ENCODE results near the gene TTYH3.

Gene TTYH3

DNA sequence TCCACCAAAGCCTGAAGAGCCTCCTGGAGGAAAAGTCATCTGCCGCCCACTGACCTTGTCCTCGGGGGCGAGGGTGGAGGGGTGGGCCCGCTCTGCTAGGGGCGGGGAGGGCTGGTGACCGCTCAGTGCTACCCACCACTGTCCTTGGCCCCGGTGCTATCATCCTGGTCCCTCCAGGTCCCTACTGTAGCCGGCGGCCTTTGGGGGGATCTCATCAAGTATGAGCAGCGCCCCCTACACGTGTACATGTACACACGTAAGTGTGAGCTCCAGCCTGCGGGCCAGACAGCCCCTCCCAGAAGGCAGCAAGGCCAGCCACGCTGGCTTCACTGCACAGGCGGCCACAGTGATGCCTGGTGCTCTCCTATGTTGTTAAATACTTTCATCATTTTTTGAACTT lies 19.6 kb downstream of the TTYH3 start:
- DNase-seq: no peak

DNA sequence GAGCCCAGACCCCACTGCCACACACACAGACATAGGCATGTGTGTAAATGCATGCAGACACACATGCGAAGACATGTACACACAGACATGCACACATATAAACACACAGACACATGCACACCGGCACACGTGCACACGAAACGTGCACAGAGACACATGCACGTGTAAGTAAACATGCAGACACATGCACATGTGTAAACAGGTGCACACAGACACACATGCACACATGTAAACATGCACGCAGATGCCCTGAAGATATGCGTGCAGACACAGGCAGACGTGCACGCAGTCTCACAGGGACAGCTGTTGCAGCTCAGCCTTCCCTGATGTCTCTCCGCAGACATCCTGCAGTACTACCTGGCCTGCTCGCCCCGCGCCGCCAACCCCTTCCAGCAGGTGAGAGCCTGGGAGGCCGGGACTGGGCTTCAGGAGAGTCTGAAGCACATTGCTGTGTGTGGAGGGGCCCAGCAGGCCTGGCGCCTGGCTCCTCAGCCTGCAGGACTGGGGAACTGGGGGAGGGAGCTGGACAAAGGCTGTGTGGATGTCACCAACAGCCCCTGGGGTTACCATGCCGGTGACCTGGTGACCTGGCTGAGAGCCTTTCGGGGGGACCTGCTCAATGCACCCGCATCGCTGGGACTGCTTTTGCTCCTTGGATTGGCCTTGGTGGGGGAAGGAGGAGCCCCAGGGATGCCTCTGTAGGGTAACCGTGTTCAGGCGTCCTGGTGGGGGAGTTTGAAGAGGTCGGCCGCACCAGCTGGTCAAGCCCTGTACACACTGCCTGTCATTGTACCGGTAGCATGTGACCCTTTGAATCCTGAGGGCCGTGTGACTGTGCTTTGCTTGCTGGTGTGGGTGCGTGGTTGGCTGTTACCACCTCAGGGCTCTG lies 20.3 kb downstream of the TTYH3 start:
- no peak for DNase-seq

DNA sequence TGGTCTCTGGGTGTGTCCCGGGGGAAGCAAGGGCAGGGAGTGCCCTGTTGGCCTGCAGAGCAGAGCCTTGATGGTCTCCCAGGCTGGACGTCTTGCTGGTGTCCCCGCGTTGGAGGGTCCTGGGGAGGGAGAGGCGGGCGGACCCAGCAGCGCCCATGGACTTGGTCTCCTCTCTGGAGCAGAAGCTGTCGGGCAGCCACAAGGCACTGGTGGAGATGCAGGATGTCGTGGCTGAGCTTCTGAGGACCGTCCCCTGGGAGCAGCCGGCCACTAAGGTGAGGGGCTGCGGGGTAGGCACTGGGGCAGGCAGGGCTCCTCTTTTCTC lies 20.9 kb downstream of the TTYH3 start:
- no peak for DNase-seq

DNA sequence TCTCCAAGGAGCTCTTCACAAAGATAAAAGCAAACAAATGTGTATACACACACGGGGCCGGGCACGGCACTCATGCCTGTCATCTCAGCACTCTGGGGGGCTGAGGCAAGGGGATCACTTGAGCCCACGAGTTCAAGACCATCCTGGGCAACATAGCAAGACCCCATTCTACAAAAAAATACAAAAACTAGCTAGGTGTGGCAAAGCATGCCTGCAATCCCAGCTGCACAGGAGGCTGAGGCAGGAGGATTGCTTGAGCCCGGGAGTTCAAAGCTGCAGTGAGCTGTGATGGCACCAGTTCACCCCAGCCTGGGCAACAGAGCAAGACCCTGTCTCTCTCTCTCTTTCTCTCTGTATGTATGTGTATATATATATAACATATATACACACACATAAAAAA lies 22.3 kb downstream of the TTYH3 start:
- DNase-seq: no peak

DNA sequence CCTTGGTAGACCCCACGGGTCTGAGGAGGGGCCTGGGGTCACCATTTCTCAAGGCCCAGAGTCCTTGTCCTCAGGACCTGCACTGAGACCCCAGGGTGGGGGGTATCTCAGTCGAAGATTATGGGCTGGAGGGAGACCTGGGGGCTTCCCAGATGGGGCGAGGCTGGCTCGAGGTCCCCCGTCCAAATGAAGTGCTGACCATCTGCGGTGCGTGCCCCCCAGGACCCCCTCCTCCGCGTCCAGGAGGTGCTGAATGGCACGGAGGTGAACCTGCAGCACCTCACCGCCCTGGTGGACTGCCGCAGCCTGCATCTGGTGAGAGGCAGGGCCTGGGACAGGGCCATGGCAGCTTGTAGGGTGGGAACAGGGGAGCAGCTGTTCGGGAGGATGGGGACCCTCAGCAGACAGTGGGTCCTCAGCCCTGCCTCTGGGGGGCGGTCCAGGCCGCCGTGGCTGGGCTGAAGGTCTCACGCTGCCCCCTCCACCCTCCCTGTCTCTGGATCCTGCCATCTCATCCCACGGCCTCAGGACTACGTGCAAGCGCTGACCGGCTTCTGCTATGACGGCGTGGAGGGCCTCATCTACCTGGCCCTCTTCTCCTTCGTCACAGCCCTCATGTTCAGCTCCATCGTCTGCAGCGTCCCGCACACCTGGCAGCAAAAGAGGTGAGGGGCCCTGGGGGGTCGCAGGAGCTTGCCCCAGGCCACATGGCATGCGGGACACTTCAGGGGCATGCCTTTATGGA lies 24.3 kb downstream of the TTYH3 start:
- DNase-seq: no peak

DNA sequence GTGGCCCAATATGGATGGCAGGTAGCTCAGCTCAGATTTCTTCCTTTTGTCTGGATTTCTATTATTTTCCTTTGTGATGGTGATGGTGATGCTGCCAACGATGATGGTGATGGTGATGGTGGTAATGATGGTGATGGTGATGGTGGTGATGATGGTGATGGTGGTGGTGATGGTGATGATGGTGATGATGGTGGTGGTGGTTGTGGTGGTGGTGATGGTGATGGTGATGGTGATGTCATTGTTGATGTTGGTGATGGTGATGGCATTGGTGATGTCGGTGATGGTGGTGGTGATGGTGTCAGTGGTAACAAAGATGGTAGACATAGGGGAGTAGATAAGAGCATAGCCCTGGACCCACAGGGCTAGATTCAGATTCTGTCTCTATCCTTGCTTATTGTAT lies 25.4 kb downstream of the TTYH3 start:
- no peak for DNase-seq

DNA sequence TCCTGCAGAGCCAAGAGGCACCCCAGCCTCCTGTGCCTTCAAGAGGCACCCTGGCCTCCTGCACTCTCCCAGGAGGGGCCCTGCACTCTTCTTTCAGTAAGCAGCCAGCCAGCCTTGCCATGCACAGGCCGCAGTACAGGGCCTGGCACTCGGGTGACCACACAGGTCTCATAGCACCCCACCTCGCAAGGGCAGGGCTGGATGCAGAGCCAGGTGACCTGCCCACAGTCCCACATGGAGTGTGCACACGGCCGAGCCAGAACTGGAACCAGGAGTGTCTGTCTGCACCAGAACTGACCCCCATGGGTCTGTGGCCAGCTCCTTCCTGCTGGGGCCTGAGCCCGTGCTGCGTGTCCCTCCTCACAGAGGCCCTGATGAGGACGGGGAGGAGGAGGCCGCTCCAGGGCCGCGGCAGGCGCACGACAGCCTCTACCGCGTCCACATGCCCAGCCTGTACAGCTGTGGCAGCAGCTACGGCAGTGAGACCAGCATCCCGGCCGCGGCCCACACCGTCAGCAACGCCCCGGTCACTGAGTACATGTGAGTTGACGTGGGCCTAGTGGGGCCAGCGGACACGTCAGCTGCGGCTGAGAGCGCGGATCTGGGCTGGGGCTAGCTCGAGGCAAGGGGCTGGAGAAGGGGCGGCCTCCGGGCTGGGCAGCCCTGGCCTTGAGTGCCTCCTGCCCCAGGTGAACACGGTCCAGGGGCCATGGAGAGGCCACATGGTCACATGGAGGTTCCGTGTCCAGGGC lies 26.3 kb downstream of the TTYH3 start:
- no peak for DNase-seq

DNA sequence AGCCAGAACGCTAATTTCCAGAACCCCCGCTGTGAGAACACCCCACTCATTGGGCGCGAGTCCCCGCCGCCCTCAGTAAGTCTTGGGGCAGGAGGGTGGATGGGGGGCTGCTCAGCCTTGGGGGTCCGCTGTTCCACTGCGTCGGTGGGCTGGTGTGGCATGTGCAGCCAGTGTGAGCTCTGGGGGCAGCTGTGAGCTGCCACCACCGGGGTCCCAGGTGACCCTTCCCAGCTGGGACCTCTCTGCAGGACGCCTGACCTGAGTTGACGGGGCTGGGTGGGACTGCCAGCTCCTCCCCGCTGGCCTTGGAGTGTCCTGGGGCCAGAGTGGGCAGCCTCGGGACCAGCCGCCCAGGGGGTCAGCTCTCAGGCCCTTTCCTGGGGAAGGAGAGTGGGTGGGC lies 27.2 kb downstream of the TTYH3 start:
- DNase-seq: no peak

DNA sequence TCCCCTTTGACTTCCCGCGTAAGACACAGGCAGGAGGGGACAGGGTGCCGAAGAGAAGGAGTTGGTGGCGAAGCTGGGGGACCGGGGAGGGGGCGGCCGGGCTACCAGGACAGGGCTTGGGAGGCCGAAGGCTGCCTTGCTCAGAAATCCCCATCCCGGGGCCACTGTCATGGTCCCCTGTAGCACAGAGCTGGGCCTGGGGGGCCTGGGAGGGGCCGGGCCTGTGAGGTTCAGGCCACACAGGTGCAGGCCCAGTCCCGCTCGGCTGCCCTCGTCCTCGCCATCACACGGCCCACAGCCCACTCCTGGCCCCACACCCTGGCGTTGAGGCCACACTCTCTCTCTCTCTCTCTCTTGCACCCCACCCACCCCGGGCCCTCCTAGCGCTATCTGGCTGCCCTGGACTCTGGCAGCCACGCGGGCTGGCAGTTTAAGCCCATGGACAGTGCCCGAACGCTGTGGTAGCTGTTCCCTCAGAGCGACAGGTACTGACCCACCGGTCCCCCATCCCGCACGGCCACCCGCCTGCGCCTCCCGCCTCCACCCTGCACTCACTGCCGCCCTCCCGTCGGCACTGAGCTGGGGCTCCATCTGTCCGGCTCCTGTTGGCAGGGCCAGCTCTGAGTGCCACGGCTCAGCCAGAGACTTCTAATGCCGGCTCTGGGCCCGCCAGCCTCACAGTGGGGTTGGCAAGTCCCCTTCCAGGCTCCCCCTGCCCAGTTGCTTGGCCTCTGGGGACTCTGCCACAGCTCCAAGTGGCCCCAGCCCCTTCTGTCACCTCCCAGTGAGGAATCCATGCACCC lies 28.0 kb downstream of the TTYH3 start:
- no peak for DNase-seq

DNA sequence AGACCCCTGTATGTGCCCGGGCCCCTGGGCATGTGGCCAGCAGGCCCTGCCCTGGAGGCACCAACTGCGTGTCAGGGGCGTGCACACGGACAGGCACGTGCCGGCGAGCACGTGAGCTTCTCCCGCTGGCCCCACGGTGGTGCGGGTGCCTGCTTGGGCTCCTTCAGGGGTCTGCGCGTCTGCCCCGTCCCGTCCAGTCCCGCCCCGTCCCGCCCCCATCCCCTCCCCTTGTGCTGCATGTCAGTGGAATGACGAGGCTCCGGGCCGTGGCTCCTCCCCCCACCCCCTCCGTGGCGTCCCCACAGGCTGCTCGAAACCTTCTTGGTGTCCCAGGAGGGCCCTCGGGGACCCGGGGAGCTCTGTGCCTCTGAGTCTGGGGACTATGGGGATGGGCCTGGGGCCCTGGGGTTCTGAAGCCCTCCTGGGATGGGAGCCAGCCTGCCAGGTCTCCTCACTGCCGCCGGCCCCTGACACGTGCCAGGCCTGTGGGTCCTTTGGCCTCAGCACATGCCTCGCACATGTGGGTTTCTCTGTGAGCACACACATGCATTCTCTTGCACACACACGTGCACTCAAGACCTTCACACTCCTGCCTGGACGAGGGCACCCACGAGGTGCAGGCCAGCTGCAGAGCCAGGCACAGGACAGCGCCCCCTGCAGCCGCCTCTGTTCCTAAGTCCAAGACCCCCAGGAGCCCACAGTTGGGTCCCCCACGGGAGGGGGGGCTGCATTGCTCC lies 28.7 kb downstream of the TTYH3 start:
- DNase-seq: no peak

DNA sequence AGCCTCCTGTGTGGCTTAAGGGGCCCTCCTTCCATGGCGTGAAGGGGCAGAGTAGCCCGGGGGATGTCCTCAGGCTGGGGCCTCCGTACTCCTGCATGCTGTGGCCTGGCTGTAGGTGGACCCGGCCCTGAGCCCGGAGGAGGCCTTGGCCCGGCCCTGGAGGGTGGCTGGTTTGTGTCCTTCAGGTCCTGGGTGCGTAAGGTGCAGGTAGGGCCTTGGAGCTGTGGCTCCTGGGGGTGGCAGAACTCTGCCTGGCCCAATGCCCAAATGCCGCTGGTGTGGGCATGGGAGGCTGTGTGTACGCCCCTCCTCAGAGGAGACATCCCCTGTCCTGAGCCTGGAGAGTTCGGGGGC lies 29.3 kb downstream of the TTYH3 start:
- no peak for DNase-seq

DNA sequence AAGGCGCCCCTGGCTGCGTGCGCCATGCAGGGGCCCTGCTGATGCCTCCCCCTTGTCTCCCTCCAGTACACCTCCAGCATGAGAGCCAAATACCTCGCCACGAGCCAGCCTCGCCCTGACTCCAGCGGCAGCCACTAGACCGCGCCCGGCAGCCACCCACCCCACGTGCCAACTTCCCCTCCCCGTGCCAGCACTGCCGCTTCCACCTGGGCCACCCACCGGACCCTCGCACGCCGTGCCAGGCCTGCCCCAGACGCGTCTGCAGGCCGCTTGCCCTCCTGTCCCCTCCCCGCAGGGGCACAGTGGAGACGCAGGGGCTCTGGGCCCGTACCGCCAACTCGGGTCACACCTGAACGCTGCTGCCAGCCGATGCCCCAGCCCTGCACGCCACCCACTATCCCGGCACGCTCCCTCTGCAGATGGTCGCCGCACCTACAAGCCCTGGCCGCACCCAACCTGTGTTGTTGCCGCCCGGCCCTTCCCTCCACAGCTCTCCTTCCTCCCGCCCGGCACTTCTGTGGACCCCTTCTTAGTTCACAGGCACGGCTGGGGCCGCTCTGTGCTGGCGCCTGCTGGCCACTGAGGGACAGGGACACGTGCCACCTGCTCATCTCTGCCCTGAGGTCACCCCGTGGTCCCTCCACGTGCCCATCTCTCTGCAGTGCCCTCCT lies 30.0 kb downstream of the TTYH3 start:
- DNase-seq: no peak

DNA sequence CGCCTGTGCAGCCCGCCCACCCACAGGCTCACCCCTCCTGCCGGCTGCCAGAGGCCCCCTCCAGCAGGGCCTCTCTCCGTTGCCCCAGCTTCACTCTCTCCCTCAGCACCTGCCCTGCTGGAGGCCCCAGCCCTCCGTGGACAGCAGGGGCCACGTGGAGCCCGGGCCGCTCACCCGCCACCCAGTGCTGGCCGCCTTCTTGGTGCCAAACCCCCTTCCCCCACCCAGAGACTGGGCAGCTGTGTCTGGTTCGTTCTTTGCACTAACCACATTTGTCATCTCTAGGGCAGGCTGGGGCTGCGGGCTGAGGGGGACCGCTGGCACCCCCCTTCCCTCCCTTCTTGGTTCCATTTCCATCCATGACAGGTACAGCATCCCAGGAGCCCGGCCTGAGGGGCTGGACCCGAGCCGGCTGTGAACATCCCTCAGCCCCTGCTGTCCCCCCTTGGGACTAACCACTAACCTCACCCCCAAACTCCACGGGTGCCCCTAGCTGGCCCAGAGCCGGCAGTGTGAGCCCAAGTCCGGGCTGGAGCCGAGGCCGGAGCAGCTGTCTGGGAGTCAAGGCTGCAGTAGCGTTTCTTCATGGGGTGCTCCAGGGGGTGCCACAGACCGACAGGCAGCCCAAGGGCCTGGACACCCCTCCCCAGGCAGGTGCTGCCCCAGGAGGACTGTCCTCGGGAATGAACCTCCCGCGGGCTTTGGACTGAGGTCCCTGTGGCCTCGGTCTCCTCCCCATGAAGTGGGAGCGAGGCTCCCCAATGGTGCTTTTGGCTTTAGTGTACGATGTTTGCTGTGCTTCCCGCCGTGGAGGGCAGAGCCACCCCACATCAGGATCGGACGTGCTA lies 30.7 kb downstream of the TTYH3 start:
- no peak for DNase-seq

DNA sequence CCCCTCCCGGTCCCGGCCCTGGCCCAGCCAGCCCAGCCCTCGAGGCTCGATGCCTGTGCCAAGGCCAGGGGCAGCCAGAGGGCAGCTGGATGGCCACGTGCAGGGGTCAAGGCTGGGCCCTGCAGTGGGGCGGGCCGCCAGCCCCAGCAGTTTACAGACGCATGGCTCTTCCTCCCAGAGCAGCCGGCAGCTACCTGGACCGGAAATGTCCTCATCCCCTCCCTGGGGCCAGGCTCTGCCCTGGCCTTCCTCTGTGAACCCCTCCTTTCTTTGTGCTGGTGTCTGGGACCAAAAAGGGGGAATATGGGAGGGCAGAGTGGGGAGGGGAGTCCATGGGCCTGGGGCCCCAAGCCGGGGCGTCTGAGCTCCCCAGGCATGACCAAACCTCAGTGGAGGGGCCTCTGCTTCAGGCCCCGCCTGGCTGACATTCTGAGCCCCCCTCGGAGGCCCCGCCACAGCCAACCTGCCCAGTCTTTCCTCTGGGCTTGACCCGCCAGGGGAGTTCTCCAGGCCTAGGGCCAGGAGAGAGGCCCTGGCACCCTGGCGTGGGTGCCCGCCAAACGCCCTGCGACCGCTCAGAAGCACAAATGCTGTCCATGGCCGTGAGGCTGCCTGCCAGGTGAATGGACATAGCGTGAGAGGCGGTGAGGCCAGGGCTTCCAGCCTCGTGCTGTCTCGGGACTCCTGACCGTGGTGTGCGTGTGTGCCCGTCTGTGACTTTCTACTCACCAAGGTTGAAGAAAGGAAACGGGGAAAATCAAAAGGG lies 31.5 kb downstream of the TTYH3 start:
- no peak for DNase-seq

DNA sequence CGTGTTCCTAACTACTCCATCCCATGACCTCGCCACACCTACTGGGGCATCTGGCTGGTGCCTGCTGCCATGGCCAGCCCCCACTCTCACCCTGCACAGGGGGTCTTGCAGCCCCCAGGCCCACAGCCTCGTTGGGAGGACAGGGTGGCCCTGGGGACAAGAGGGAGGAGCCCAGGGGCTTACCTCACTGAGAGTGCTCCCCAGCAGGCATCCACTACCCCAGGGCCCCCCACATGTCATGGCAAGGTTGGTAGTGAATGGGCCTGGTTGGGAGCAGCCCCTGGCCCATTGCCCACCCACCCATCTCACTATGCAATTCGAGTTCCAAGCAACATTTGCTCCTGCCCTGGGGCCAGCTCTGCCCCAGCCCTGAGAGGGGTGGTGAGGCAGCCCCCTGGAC lies 32.2 kb downstream of the TTYH3 start:
- no peak for DNase-seq

DNA sequence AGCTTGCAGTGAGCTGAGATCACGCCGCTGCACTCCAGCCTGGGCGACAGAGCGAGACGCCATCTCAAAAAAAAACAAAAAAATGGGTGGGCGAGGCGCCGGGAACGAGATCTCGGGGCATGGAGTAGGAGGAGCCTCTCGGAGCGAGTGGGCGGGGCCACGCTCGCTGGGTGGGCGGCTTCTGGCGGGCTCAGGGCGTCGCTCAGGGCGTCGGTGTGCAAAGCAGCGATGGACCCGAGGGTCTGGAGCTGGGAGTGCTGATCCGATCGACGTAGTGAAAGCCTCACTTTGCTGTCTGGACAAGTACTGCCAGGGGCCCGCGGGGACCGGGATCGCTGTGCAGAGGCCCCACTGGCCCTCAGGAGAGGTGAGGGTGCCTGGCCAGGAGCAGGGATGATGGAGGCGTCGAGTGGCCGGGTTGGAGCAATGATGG lies 33.6 kb downstream of the TTYH3 start:
- no peak for DNase-seq

DNA sequence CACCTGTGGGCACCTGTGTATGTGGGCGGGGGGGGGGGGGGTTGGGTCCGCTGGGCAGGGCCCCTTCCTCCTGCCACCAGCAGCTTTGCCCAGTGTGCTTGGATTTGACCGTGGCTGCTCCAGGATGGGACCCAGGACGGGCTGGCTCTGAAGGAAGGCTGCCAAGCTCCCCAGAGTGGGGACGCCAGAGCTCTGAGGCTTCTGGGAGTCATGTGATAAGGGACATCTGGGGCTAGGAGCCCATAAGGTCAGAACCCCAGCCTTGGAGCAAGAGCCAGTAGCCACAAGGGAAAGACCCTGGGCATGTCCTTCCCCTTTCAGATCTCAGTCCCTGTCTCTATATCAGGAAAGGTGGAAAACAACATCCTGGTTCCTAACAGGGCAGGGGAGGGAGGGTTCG lies 34.4 kb downstream of the TTYH3 start:
- no peak for DNase-seq

DNA sequence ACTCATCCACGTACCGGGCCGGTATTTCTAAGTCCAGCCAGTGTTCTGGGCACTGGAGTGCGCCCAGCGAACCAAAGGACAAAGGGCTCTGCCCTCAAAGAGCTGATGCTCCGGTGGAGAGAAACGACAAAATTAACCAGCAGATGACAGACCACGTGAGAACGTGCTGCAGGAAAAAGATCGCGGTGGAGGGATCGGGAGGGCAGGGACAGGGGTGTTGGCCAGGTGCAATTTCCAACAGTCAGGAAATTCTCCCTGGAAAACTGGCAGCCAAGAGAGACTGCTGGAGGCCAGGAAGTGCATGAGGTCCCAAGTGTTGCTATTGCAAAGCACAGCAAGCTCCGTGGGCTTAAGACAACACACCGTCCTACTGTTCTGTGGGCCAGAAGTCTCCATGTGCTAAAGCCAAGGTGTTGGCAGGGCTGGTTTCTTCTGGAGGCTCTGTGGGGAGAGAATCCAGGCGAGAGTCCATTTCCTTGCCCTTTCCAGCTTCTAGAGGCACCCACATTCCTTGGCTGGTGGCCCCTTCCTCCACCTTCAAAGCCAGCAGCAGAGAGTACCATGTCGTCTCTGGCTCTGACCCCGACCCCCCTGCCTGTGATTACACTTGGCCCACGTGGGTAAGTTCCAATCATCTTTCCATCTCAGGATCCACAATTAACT lies 34.9 kb downstream of the TTYH3 start:
- DNase-seq: no peak

DNA sequence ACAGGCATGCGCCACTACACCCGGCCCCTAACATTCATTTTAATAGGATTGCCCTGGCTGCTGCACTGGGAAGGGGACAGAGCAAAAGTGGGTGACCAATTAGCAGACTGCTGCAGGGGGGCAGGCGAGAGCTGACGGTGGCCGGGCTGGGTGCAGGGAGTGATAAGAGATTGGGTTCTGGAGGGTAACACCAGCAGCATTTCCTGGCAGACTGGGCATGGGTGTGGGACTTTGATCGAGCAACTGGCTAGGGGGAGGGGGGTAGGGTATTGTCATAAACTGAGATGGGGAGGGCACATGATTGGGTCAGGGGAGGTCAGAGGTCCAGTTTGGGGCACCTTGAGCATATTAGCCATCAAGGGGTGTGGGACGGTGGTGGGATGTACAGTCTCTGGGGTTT lies 36.1 kb downstream of the TTYH3 start:
- no peak for DNase-seq
